Upper lobe of left lung (tissue), 4 donors: ENCODE measurements around the gene RIC8B.

Experiments
- EP300 ChIP-seq, 4 donors: sonication (generic); formaldehyde crosslinking; IDR thresholded peaks; one replicate each; pipeline ENCODE4 v1.5.1; 2017; ENCODE audit warnings: antibody characterized with exemption in 4 of 4, control low read depth in 2 of 4
- POLR2A ChIP-seq, 4 donors: fragments of 450-650 bp; IDR thresholded peaks; one replicate each; pipeline ENCODE4 v1.5.1; 2016 to 2017; ENCODE audit warnings: antibody characterized with exemption in 4 of 4, mild to moderate bottlenecking in 2 of 4
- TF ChIP-seq, protein P1 (sequence below), 6 experiments: fragments of 450-650 bp in 4 of 6; fragments of 200-600 bp in 2 of 6; sonication (generic) in 2 of 6; IDR thresholded peaks; one replicate each; pipeline ENCODE4 v1.5.1; 2016 to 2019; ENCODE audit warnings: antibody characterized with exemption in 6 of 6

GRCh38 chr12:106783515-106783914 is 9.0 kb downstream of the RIC8B start:
- no peak for TF ChIP-seq POLR2A (IDR thresholded peaks at IDR 0.05)
- TF ChIP-seq, protein P1, sequence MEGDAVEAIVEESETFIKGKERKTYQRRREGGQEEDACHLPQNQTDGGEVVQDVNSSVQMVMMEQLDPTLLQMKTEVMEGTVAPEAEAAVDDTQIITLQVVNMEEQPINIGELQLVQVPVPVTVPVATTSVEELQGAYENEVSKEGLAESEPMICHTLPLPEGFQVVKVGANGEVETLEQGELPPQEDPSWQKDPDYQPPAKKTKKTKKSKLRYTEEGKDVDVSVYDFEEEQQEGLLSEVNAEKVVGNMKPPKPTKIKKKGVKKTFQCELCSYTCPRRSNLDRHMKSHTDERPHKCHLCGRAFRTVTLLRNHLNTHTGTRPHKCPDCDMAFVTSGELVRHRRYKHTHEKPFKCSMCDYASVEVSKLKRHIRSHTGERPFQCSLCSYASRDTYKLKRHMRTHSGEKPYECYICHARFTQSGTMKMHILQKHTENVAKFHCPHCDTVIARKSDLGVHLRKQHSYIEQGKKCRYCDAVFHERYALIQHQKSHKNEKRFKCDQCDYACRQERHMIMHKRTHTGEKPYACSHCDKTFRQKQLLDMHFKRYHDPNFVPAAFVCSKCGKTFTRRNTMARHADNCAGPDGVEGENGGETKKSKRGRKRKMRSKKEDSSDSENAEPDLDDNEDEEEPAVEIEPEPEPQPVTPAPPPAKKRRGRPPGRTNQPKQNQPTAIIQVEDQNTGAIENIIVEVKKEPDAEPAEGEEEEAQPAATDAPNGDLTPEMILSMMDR (IDR thresholded peaks at IDR 0.05): no peak
- no peak for TF ChIP-seq EP300 (IDR thresholded peaks at IDR 0.05)
